Osteoblast (primary cell): ENCODE data around the gene DNAH11. TPM values are rescaled to one million over a fixed set of nuclear protein-coding genes. Genes with fewer than 3 reads are reported as not detected.

Experiments used
- DNase-seq: peaks from one replicate; pipeline ENCODE4 v3.0.0; 2011; ENCODE audit warnings: low spot score, mixed read lengths; ENCODE audit not compliant: insufficient read length; ENCODE audit errors: missing footprints
- H2AFZ ChIP-seq: 2 replicates; pipeline ENCODE4 v1.6.0; 2011; ENCODE audit warnings: mild to moderate bottlenecking, low read length
- H3K27ac ChIP-seq: 2 replicates; pipeline ENCODE4 v1.5.1; 2011; ENCODE audit warnings: mild to moderate bottlenecking, low read depth, low read length, moderate library complexity
- H3K27me3 ChIP-seq: 2 replicates; pipeline ENCODE4 v1.6.0; 2012; ENCODE audit warnings: mild to moderate bottlenecking, control low read depth, inconsistent platforms, low read length, moderate library complexity; ENCODE audit not compliant: insufficient read depth
- H3K36me3 ChIP-seq: 2 replicates; pipeline ENCODE4 v1.5.1; 2011; ENCODE audit warnings: mild to moderate bottlenecking, low read length, control low read depth, moderate library complexity; ENCODE audit not compliant: insufficient read depth
- H3K4me1 ChIP-seq: 2 replicates; pipeline ENCODE4 v1.5.1; 2011; ENCODE audit warnings: mild to moderate bottlenecking, low read length, control low read depth, moderate library complexity; ENCODE audit not compliant: insufficient read depth
- H3K4me2 ChIP-seq: 2 replicates; pipeline ENCODE4 v1.6.0; 2011; ENCODE audit warnings: mild to moderate bottlenecking, low read length; ENCODE audit not compliant: insufficient read depth
- H3K4me3 ChIP-seq: fragments of 200-600 bp; sonication (generic); 3 replicates; pipeline ENCODE4 v1.5.1; 2012; ENCODE audit warnings: mild to moderate bottlenecking, low read length, inconsistent platforms; ENCODE audit not compliant: insufficient read depth
- H3K79me2 ChIP-seq: 2 replicates; pipeline ENCODE4 v1.6.0; 2012; ENCODE audit warnings: mild to moderate bottlenecking, low read length, control low read depth, inconsistent platforms; ENCODE audit not compliant: insufficient read depth
- H3K9me3 ChIP-seq: 2 replicates; pipeline ENCODE4 v1.5.1; 2011; ENCODE audit warnings: low read depth, low read length, control low read depth
- H4K20me1 ChIP-seq: 2 replicates; pipeline ENCODE4 v1.6.0; 2012; ENCODE audit warnings: mild to moderate bottlenecking, low read length, control low read depth; ENCODE audit not compliant: insufficient read depth
- total RNA-seq: library from RNA; depleted of rRNA; stranded (reverse); fragments of >200 nt; gene quantifications from 2 replicates; pipeline ENCODE4 v1.2.3, GENCODE V29; 2012
- TF ChIP-seq, protein P1 (sequence below): IDR thresholded peaks from 2 replicates; pipeline ENCODE4 v1.5.1; 2011; ENCODE audit warnings: mild to moderate bottlenecking, low read depth, low read length, moderate library complexity; ENCODE audit errors: extremely low read depth

DNAH11 gene
- total RNA-seq, 1 donor, result 1.1 TPM

DNA sequence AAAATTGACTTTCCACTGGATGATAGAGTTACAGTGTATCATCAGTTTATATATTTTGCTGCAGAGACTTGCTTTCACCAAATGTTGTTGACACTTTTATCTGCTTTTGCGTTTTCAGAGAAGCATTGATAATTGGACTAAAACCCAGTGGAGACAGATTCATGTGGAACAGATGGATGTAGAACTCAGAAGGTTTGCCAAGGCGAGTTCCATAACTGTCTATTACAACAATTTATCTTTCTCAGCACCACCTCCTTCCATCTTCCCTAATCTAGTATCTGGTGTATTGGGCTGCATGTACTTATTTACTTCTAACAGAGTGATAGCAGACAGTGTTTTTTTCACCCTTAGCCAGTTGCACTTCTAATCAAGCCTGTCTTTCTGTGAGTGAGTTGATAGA is 73.3 kb downstream of the DNAH11 start:
- Histone ChIP-seq H3K9me3 (no peaks in the 10 kb centered on the region), H3K79me2 (no peaks in the 10 kb centered on the region), H3K27me3 (no peaks in the 10 kb centered on the region), H3K36me3 (no peaks in the 10 kb centered on the region), H4K20me1 (no peaks in the 10 kb centered on the region), H3K4me3 (no peak overlapping the region), H2AFZ (no peak overlapping the region), H3K27ac (no peak overlapping the region), H3K4me1 (no peaks in the 10 kb centered on the region), H3K4me2 (no peak overlapping the region)
- no peak for DNase-seq
- TF ChIP-seq, protein P1, sequence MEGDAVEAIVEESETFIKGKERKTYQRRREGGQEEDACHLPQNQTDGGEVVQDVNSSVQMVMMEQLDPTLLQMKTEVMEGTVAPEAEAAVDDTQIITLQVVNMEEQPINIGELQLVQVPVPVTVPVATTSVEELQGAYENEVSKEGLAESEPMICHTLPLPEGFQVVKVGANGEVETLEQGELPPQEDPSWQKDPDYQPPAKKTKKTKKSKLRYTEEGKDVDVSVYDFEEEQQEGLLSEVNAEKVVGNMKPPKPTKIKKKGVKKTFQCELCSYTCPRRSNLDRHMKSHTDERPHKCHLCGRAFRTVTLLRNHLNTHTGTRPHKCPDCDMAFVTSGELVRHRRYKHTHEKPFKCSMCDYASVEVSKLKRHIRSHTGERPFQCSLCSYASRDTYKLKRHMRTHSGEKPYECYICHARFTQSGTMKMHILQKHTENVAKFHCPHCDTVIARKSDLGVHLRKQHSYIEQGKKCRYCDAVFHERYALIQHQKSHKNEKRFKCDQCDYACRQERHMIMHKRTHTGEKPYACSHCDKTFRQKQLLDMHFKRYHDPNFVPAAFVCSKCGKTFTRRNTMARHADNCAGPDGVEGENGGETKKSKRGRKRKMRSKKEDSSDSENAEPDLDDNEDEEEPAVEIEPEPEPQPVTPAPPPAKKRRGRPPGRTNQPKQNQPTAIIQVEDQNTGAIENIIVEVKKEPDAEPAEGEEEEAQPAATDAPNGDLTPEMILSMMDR, result no peak

DNA sequence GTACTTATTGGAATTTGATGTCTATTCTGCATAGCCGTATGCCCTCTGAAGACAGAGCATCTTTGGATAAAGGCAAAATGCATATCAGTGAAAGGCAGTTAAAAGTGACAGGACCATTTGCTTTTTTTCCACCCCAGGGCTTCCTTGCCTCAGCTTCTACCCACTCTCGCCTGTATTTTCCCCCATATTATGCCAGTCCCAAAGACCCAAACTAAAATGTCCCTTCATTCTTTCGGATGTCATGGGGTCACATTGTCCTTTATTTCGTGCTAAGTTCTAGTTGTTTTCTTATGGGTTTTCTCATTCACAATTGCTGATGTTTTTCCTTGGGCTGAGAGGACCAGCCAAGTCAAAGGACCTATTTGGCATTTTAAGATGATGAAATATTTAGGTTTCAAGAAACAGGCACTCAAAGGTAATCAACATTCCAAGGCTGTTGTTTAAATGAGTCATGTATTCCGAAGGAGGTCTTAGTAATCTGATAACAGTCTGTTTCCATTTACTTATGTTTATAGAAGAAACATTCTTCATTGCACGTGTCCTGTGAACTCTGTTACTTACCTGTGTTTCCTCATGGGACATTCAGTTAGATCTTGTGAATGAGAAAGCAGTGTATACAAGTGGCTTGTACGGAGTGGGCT is 74.1 kb downstream of the DNAH11 start:
- DNase-seq, result no peak
- H3K9me3 ChIP-seq, result no peaks in the 10 kb centered on the region
- no peaks in the 10 kb centered on the region for H3K79me2 ChIP-seq
- TF ChIP-seq, protein P1, result no peak
- H3K4me2 ChIP-seq, result no peak overlapping the region
- H2AFZ ChIP-seq, result no peak overlapping the region
- no peaks in the 10 kb centered on the region for H3K36me3 ChIP-seq
- no peaks in the 10 kb centered on the region for H4K20me1 ChIP-seq
- no peaks in the 10 kb centered on the region for H3K4me1 ChIP-seq
- H3K4me3 ChIP-seq, result no peak overlapping the region
- H3K27ac ChIP-seq, result no peak overlapping the region
- no peaks in the 10 kb centered on the region for H3K27me3 ChIP-seq

DNA sequence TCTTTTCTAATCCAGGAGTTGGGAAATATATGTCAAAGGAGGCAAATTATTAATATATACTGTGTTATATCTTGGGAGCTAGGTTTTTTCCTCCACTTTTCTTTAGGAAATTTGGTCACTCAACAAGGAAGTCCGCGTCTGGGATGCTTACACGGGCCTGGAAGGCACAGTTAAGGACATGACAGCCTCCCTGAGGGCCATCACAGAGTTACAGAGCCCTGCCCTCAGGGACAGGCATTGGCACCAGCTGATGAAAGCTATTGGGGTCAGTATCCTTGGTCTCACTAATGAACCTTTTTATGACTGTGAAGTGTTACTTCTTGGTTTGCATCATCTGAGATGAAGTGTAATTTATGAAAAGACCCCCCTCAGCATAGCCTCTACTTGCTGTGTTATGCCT is 74.7 kb downstream of the DNAH11 start:
- Histone ChIP-seq H3K27ac (no peak overlapping the region), H3K27me3 (no peaks in the 10 kb centered on the region), H3K36me3 (no peaks in the 10 kb centered on the region), H3K79me2 (no peaks in the 10 kb centered on the region), H2AFZ (no peak overlapping the region), H3K9me3 (no peaks in the 10 kb centered on the region), H3K4me1 (no peaks in the 10 kb centered on the region), H3K4me2 (no peak overlapping the region), H4K20me1 (no peaks in the 10 kb centered on the region), H3K4me3 (no peak overlapping the region)
- DNase-seq, result no peak
- TF ChIP-seq, protein P1, result no peak

DNA sequence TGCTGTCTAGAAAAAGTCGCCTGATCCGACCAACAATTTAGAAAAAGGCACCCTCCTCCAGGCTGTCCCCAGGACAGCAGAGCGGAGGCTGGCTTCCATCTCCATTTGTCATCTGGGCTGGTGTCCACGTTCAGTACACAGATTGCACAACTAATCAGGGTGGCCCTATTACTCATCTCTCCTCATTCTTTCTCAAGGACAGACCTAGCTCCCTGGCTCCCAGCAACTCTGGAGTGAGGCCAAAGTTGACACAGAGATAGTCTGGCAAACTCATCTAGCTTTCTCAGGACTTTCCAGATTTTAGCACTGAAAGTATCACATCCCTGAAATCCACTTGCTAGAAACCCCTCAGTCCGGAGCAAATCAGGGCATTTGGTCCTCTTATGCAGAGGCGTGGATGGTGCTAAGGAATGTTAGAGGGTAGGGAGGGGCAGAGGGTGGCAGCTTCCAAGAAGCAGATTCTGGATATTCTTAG is 75.1 kb downstream of the DNAH11 start:
- Histone ChIP-seq H4K20me1 (no peaks in the 10 kb centered on the region), H3K27ac (no peak overlapping the region), H2AFZ (no peak overlapping the region), H3K36me3 (no peaks in the 10 kb centered on the region), H3K4me1 (no peaks in the 10 kb centered on the region), H3K79me2 (no peaks in the 10 kb centered on the region), H3K4me3 (no peak overlapping the region), H3K27me3 (no peaks in the 10 kb centered on the region), H3K4me2 (no peak overlapping the region), H3K9me3 (no peaks in the 10 kb centered on the region)
- no peak for DNase-seq
- TF ChIP-seq, protein P1, result no peak
